ENCODE measurements around the gene RABEPK. TPM values are rescaled to one million over a fixed set of nuclear protein-coding genes. Genes with fewer than 3 reads are reported as not detected.
"Not testable (repeated sequence)": the region's sequence is repeated elsewhere in the genome, so short reads cannot be mapped to it uniquely, and the experiment has no call there.

Gene RABEPK
- total RNA-seq, 5 donors from 2014 or later (not counting 1 experiment from before 2014, with no cell fraction given): 12.0 to 16.3 (median 15.6) TPM

GRCh38 chr9:125189011-125189360 lies 11.4 kb upstream of the RABEPK start:
- no peaks in the 10 kb centered on the region for H3K9me3 ChIP-seq
- ATAC-seq (replicated peaks in 1 of 4) (peak in 3 of 4 experiments; percentile 7 to 14 (median 12)), DNase-seq (peak in 21 of 35 experiments; percentile 6 to 48 (median 21))
- peak overlapping the region; percentile 74 to 84 for H3K4me3 ChIP-seq (ENCODE audit: control insufficient read depth in 1 of 2, extremely low read depth in 1 of 2, low read length in 1 of 2)
- Mint-ChIP-seq H3K4me3 (peak overlapping the region; percentile 91 to 97 (median 96)), H3K36me3 (peaks cover 8% of the 10 kb centered on the region), H3K27ac (peak overlapping the region; percentile 70 to 83), H3K4me1 (peaks cover 50 to 74% (median 67%) of the 10 kb centered on the region in 3 donors), H3K9me3 (no peaks in the 10 kb centered on the region), H3K27me3 (no peaks in the 10 kb centered on the region)
- CTCF ChIA-PET: interaction anchor here (0.6 to 0.9 kb wide), 3 partner anchors 49 to 326 kb away, joined by 3 to 7 read pairs (median 3); partner anchors contain the start of gene HSPA5 (in 1 of the 2)
- POLR2A ChIA-PET: interaction anchor here (0.6 to 0.7 kb wide), 2 partner anchors 9 to 52 kb away, joined by 4 read pairs; partner anchors contain the start of gene HSPA5 (in 1 of the 2)
- peaks cover 0 to under 1% of the 10 kb centered on the region in 2 donors for H3K36me3 ChIP-seq (ENCODE audit: control insufficient read depth in 2 of 2, extremely low read depth in 1 of 2, insufficient read depth in 1 of 2, low read length in 1 of 2)
- peaks cover 28 to 70% of the 10 kb centered on the region in 2 experiments for H3K4me1 ChIP-seq (ENCODE audit: control insufficient read depth in 1 of 2, extremely low read depth in 1 of 2, insufficient read depth in 2 of 2, low read length in 2 of 2)
- no peaks in the 10 kb centered on the region for H3K27me3 ChIP-seq (replicated peaks in 1 of 2; ENCODE audit: control insufficient read depth in 2 of 2, extremely low read depth in 1 of 2, insufficient read depth in 2 of 2, low read length in 1 of 2)
- H3K27ac ChIP-seq (ENCODE audit: low read length): peak overlapping the region; percentile 90
- WGBS (ENCODE audit: insufficient coverage): under 1% methylated on average over 26 of the region's 26 CpGs

- under 1% methylated on average over 71 of the region's 82 CpGs for WGBS (ENCODE audit: insufficient coverage)
- H3K27ac Mint-ChIP-seq: peak within 1 kb of the TSS; percentile 91 to 98
- peak; percentile 92 to 95 (median 93) for ATAC-seq (replicated peaks in 1 of 4)
- peak; percentile 90 to 99 (median 97) for DNase-seq
- Histone ChIP-seq H3K4me3 (ENCODE audit: control insufficient read depth in 1 of 2, extremely low read depth in 1 of 2, low read length in 1 of 2) (peak within 1 kb of the TSS; percentile 74 to 84), H3K27me3 (replicated peaks in 1 of 2; ENCODE audit: control insufficient read depth in 2 of 2, extremely low read depth in 1 of 2, insufficient read depth in 2 of 2, low read length in 1 of 2) (no peaks in the 10 kb centered on the region), H3K27ac (ENCODE audit: low read length) (peak within 1 kb of the TSS; percentile 90), H3K9me3 (no peaks in the 10 kb centered on the region), H3K4me1 (ENCODE audit: control insufficient read depth in 1 of 2, extremely low read depth in 1 of 2, insufficient read depth in 2 of 2, low read length in 2 of 2) (peaks cover 34 to 74% of the 10 kb centered on the region in 2 experiments), H3K36me3 (ENCODE audit: control insufficient read depth in 2 of 2, extremely low read depth in 1 of 2, insufficient read depth in 1 of 2, low read length in 1 of 2) (no peaks in the 10 kb centered on the region)
- H3K4me3 Mint-ChIP-seq: peak within 1 kb of the TSS; percentile 91 to 97 (median 96)
- ChIA-PET CTCF (interaction anchor here (0.6 to 1.2 kb wide), 3 partner anchors 10 to 327 kb away, joined by 3 read pairs; no protein-coding TSS in a partner anchor), POLR2A (interaction anchor here (0.7 to 1.5 kb wide), 3 partner anchors 12 to 52 kb away, joined by 4 to 5 read pairs (median 4); partner anchors contain the start of gene HSPA5 (in 1 of the 2))
- peaks cover 49 to 77% (median 69%) of the 10 kb centered on the region in 3 donors for H3K4me1 Mint-ChIP-seq
- no peaks in the 10 kb centered on the region for H3K9me3 Mint-ChIP-seq
- peaks cover 8% of the 10 kb centered on the region for H3K36me3 Mint-ChIP-seq
- no peaks in the 10 kb centered on the region for H3K27me3 Mint-ChIP-seq
These were observed 10.7 kb upstream of the RABEPK start, which contains the start of gene PPP6C for GRCh38 chr9:125189361-125190289. Gene PPP6C (minus strand): TSS chr9:125189803. CDS start chr9:125189718, 85 bp downstream.

- H3K9me3 Mint-ChIP-seq: no peaks in the 10 kb centered on the region
- H3K27me3 ChIP-seq (replicated peaks in 1 of 2; ENCODE audit: control insufficient read depth in 2 of 2, extremely low read depth in 1 of 2, insufficient read depth in 2 of 2, low read length in 1 of 2): no peaks in the 10 kb centered on the region
- H3K4me3 ChIP-seq (ENCODE audit: control insufficient read depth in 1 of 2, extremely low read depth in 1 of 2, low read length in 1 of 2): peak overlapping the region; percentile 74 to 84
- H3K4me1 Mint-ChIP-seq: peaks cover 52 to 79% (median 71%) of the 10 kb centered on the region in 3 donors
- no peaks in the 10 kb centered on the region for H3K36me3 ChIP-seq (ENCODE audit: control insufficient read depth in 2 of 2, extremely low read depth in 1 of 2, insufficient read depth in 1 of 2, low read length in 1 of 2)
- peak overlapping the region; percentile 91 to 97 (median 96) for H3K4me3 Mint-ChIP-seq
- WGBS (ENCODE audit: insufficient coverage): 34% methylated on average over 10 of the region's 14 CpGs
- ATAC-seq (replicated peaks in 1 of 4) (peak in 2 of 4 experiments; percentile 4 to 5), DNase-seq (peak in 5 of 35 experiments; percentile 3 to 50 (median 25))
- H3K27ac ChIP-seq (ENCODE audit: low read length): peak overlapping the region; percentile 90
- H3K36me3 Mint-ChIP-seq: peaks cover 5% of the 10 kb centered on the region
- POLR2A ChIA-PET: interaction anchor here (1.1 to 1.5 kb wide), 2 partner anchors 12 to 51 kb away, joined by 4 to 5 read pairs; partner anchors contain the start of gene HSPA5 (in 1 of the 2)
- H3K9me3 ChIP-seq: no peaks in the 10 kb centered on the region
- peaks cover 39 to 79% of the 10 kb centered on the region in 2 experiments for H3K4me1 ChIP-seq (ENCODE audit: control insufficient read depth in 1 of 2, extremely low read depth in 1 of 2, insufficient read depth in 2 of 2, low read length in 2 of 2)
- peak overlapping the region; percentile 91 to 98 for H3K27ac Mint-ChIP-seq
- H3K27me3 Mint-ChIP-seq: no peaks in the 10 kb centered on the region
- CTCF ChIA-PET: interaction anchor here (0.9 to 1.2 kb wide), 2 partner anchors 9 to 15 kb away, joined by 3 read pairs; no protein-coding TSS in a partner anchor
These were observed 10.0 kb upstream of the RABEPK start for GRCh38 chr9:125190361-125190801.

- Histone ChIP-seq H3K4me3 (ENCODE audit: control insufficient read depth in 1 of 2, extremely low read depth in 1 of 2, low read length in 1 of 2) (peak overlapping the region in 1 of 2 donors; percentile 20), H3K4me1 (ENCODE audit: control insufficient read depth in 1 of 2, extremely low read depth in 1 of 2, insufficient read depth in 2 of 2, low read length in 2 of 2) (peaks cover 51 to 86% of the 10 kb centered on the region in 2 experiments), H3K27ac (ENCODE audit: low read length) (peak overlapping the region; percentile 50)
- ChIA-PET POLR2A (interaction anchor here (0.6 to 1.3 kb wide), 4 partner anchors 46 to 250 kb away, joined by 3 to 6 read pairs (median 5); partner anchors contain the start of gene HSPA5 (in 2 of the 2)), CTCF (interaction anchor here in 1 of 2 donors (0.6 to 1.1 kb wide), 3 partner anchors 8 to 172 kb away, joined by 3 to 6 read pairs (median 3); no protein-coding TSS in a partner anchor)
- H3K27ac Mint-ChIP-seq: peak overlapping the region; percentile 96 to 99
- H3K36me3 Mint-ChIP-seq; H3K9me3 ChIP-seq; H3K27me3 Mint-ChIP-seq; H3K9me3 Mint-ChIP-seq; H3K27me3 ChIP-seq (replicated peaks in 1 of 2; ENCODE audit: control insufficient read depth in 2 of 2, extremely low read depth in 1 of 2, insufficient read depth in 2 of 2, low read length in 1 of 2); H3K36me3 ChIP-seq (ENCODE audit: control insufficient read depth in 2 of 2, extremely low read depth in 1 of 2, insufficient read depth in 1 of 2, low read length in 1 of 2); ATAC-seq (replicated peaks in 1 of 4): not testable (repeated sequence)
- DNase-seq: peak in 2 of 35 experiments; percentile 7 to 12
- 55% methylated on average over 1 of the region's 5 CpGs for WGBS (ENCODE audit: insufficient coverage)
- H3K4me1 Mint-ChIP-seq: peaks cover 57 to 81% (median 72%) of the 10 kb centered on the region in 3 donors
- H3K4me3 Mint-ChIP-seq: peak overlapping the region; percentile 75 to 89 (median 79)
These were observed 5.9 kb upstream of the RABEPK start for GRCh38 chr9:125194466-125194865.

GRCh38 chr9:125195591-125195990 lies 4.8 kb upstream of the RABEPK start:
- not testable (repeated sequence) for H3K36me3 ChIP-seq (ENCODE audit: control insufficient read depth in 2 of 2, extremely low read depth in 1 of 2, insufficient read depth in 1 of 2, low read length in 1 of 2); H3K9me3 ChIP-seq; ATAC-seq (replicated peaks in 1 of 4); H3K9me3 Mint-ChIP-seq; H3K27me3 ChIP-seq (replicated peaks in 1 of 2; ENCODE audit: control insufficient read depth in 2 of 2, extremely low read depth in 1 of 2, insufficient read depth in 2 of 2, low read length in 1 of 2); H3K36me3 Mint-ChIP-seq; H3K27me3 Mint-ChIP-seq
- WGBS (ENCODE audit: insufficient coverage): no CpG with 5 or more reads among the region's 1 CpG
- Mint-ChIP-seq H3K27ac (peak overlapping the region; percentile 96 to 99), H3K4me1 (peaks cover 58 to 75% (median 65%) of the 10 kb centered on the region in 3 donors), H3K4me3 (peak overlapping the region; percentile 34 to 89 (median 79))
- Histone ChIP-seq H3K4me3 (ENCODE audit: control insufficient read depth in 1 of 2, extremely low read depth in 1 of 2, low read length in 1 of 2) (peak overlapping the region; percentile 24 to 67), H3K4me1 (ENCODE audit: control insufficient read depth in 1 of 2, extremely low read depth in 1 of 2, insufficient read depth in 2 of 2, low read length in 2 of 2) (peaks cover 53 to 87% of the 10 kb centered on the region in 2 experiments), H3K27ac (ENCODE audit: low read length) (peak overlapping the region; percentile 50)
- DNase-seq: peak in 3 of 35 experiments; percentile 2 to 22 (median 22)
- POLR2A ChIA-PET: interaction anchor here (0.7 to 1.3 kb wide), 3 partner anchors 40 to 46 kb away, joined by 4 to 6 read pairs (median 5); partner anchors contain the start of gene HSPA5 (in 2 of the 2)
- CTCF ChIA-PET: interaction anchor here in 1 of 2 donors (1.1 kb wide), 1 partner anchor 171 kb away, joined by 3 read pairs; no protein-coding TSS in a partner anchor

Measured in T-cell (primary cell).